Naive thymus-derived CD4-positive, alpha-beta T cell (primary cell): ENCODE data around the gene CNRIP1. TPM values are rescaled to one million over a fixed set of nuclear protein-coding genes. Genes with fewer than 3 reads are reported as not detected.
A peak's percentile ranks its signal among the peaks of the same experiment; 100 is the strongest.

Experiments used
- ATAC-seq: fragments of 150-1000 bp; cut with Tn5 transposase; 2 replicates; pipeline ENCODE4 v1.10.0; 2021; ENCODE audit warnings: mild to moderate bottlenecking, moderate library complexity
- CTCF ChIA-PET: fragments of 350-600 bp; sonication (Branson Sonifier 250); formaldehyde crosslinking; loops from one replicate; lab custom pipeline; 2021; ENCODE audit warnings: antibody characterized with exemption; lab: Charles Lee
- POLR2A ChIA-PET: fragments of 350-600 bp; sonication (Branson Sonifier 250); formaldehyde crosslinking; loops from one replicate; lab custom pipeline; 2021; ENCODE audit warnings: antibody characterized with exemption, inconsistent platforms; lab: Charles Lee
- DNase-seq, 9 donors: peaks; one replicate each; pipeline versions ENCODE4 v3.0.0 to v3.0.0-alpha.2; 2020 to 2022; ENCODE audit warnings: mixed read lengths in 1 of 9
- H3K27ac ChIP-seq: one replicate; pipeline ENCODE4 v1.7.0; 2013; ENCODE audit warnings: mild to moderate bottlenecking, low read depth, low read length, moderate library complexity
- H3K27me3 ChIP-seq, 2 donors: one replicate each; pipeline ENCODE4 v1.7.0; 2013; ENCODE audit warnings: low read length in 2 of 2, mild to moderate bottlenecking in 2 of 2, moderate library complexity in 2 of 2; ENCODE audit not compliant: control insufficient read depth in 2 of 2, insufficient read depth in 2 of 2
- H3K36me3 ChIP-seq, 3 experiments: 1 replicate in 2 of 3; 2 replicates in 1 of 3; pipeline ENCODE4 v1.7.0; 2013; ENCODE audit warnings: low read length in 3 of 3, mild to moderate bottlenecking in 3 of 3, moderate library complexity in 1 of 3; ENCODE audit not compliant: insufficient read depth in 3 of 3, control insufficient read depth in 2 of 3
- H3K4me1 ChIP-seq, 2 donors: one replicate each; pipeline ENCODE4 v1.7.0; 2013; ENCODE audit warnings: low read length in 2 of 2, mild to moderate bottlenecking in 2 of 2, moderate library complexity in 1 of 2; ENCODE audit not compliant: control insufficient read depth in 2 of 2, insufficient read depth in 2 of 2
- H3K4me3 ChIP-seq: 2 replicates; pipeline ENCODE4 v1.7.0; 2013; ENCODE audit warnings: mild to moderate bottlenecking, low read length
- H3K9me3 ChIP-seq, 3 experiments: 1 replicate in 2 of 3; 2 replicates in 1 of 3; pipeline ENCODE4 v1.7.0; 2013; ENCODE audit warnings: low read length in 3 of 3; ENCODE audit not compliant: control insufficient read depth in 2 of 3
- H3K27ac Mint-ChIP-seq, 9 donors: one replicate each; pipeline ENCODE4 v1.8.0; 2020 to 2022; ENCODE audit warnings: mixed read lengths in 9 of 9, mild to moderate bottlenecking in 8 of 9, moderate library complexity in 5 of 9, inconsistent platforms in 2 of 9
- H3K27me3 Mint-ChIP-seq, 5 donors: one replicate each; pipeline ENCODE4 v1.8.0; 2021 to 2022; ENCODE audit warnings: mixed read lengths in 5 of 5, mild to moderate bottlenecking in 1 of 5
- H3K36me3 Mint-ChIP-seq, 5 donors: one replicate each; pipeline ENCODE4 v1.8.0; 2020 to 2022; ENCODE audit warnings: mixed read lengths in 5 of 5, mild to moderate bottlenecking in 3 of 5, inconsistent platforms in 1 of 5
- H3K4me1 Mint-ChIP-seq, 7 donors: one replicate each; pipeline ENCODE4 v1.8.0; 2020 to 2022; ENCODE audit warnings: mixed read lengths in 7 of 7, mild to moderate bottlenecking in 3 of 7, inconsistent platforms in 1 of 7
- H3K4me3 Mint-ChIP-seq, 10 donors: one replicate each; pipeline ENCODE4 v1.8.0; 2020 to 2022; ENCODE audit warnings: mild to moderate bottlenecking in 10 of 10, mixed read lengths in 10 of 10, moderate library complexity in 6 of 10, inconsistent platforms in 2 of 10
- H3K9me3 Mint-ChIP-seq, 11 donors: one replicate each; pipeline ENCODE4 v1.8.0; 2020 to 2022; ENCODE audit warnings: mixed read lengths in 11 of 11, mild to moderate bottlenecking in 4 of 11, inconsistent platforms in 1 of 11, moderate library complexity in 1 of 11
- intact Hi-C, 2 donors: fragments of 100-400 bp; cut with micrococcal nuclease; formaldehyde crosslinking; loops; one replicate each; pipeline ENCODE4 v1.15.1; 2023
- polyA plus RNA-seq, 2 donors: library from polyadenylated mRNA; unstranded; fragments of 300-500 nt; fragmentation: Illumina TruSeq; gene quantifications; one replicate each; pipeline ENCODE4 v1.2.3, GENCODE V29; 2021
- total RNA-seq, 6 experiments: library from RNA in 5 of 6; stranded (reverse) in 5 of 6; gene quantifications; 1 replicate in 5 of 6; 2 replicates in 1 of 6; pipeline ENCODE4 v1.2.3 and lab custom pipeline; 2021 to 2026

Gene CNRIP1
- total and polyA plus RNA-seq, 7 experiments from 2014 or later, result 0.19 to 0.78 (median 0.38) TPM; not detected in 4

DNA sequence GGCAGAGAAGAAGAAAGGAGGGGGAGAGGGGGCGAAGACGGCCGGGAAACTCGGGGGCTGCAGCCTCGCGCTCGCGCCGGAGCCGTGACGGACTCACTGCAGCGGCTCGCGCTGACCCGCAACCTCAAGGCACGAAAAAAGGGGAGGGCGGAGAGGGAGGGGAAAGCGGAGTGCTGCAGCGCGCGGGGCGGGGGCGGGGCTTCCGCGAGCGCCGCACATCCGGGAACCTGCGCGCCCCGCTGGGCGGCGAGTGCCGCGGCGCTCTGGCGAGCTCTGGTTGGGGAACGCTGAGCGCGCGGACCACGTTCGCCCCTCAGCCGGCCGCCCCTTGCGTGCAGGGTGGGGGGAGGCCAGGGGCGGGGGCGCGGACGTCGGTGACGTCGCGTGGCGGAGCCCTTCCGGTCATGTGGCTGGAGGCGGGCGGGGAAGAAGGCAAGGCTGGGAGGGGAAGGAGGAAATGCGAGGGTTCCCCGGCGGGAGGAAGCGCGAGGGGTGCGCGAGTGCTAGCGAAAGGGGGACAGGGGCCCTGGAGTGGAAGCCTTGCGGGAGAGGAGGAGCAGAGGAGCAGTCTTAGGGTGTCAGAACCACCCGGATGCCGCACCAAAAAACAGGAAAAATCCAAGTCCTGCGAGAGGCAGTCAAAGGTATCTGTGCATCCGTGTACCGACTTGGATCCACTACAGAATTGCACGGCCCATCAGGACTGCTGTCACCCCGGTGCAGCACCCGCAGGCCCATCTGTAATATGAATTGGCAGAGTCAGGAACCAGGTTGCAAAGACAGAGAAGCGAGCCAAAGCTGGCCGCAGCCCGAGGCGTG is 67.1 kb downstream of the CNRIP1 start, which contains the start of gene PPP3R1:
TSS of gene PPP3R1 (minus strand) at position 133 of the 819 bp plus-strand sequence. CDS start 405 bp downstream, outside the sequence.
- peak within 1 kb of the TSS; percentile 97 for H3K4me3 ChIP-seq
- Mint-ChIP-seq H3K4me1 (peaks cover 37 to 49% (median 46%) of the 10 kb centered on the region in 7 donors), H3K27me3 (peaks cover 0 to 2% (median 0%) of the 10 kb centered on the region in 5 donors), H3K4me3 (peak within 1 kb of the TSS in 7 of 10 donors; percentile 93 to 99 (median 98)), H3K27ac (peak within 1 kb of the TSS; percentile 92 to 99 (median 96)), H3K36me3 (peaks cover 0 to 14% (median 6%) of the 10 kb centered on the region in 5 donors), H3K9me3 (peaks cover 0 to 6% (median 0%) of the 10 kb centered on the region in 11 donors)
- peak within 1 kb of the TSS; percentile 82 for H3K27ac ChIP-seq
- intact Hi-C loops, result loop anchor here (1.0 to 10.0 kb wide), 11 partner anchors 30 to 855 kb away; partner anchors contain the start of genes PNO1 (in 2 of the 2), APLF (in 1 of the 2), ARHGAP25 (in 1 of the 2) and C1D (in 1 of the 2)
- ATAC-seq, result peak; percentile 89
- CTCF ChIA-PET, result interaction anchor here (1.4 kb wide), 1 partner anchor 56 kb away, joined by 3 read pairs; no protein-coding TSS in a partner anchor
- POLR2A ChIA-PET, result interaction anchor here (1.0 to 3.9 kb wide), 9 partner anchors 9 to 190 kb away, joined by 3 to 31 read pairs (median 4); partner anchors contain the start of genes C1D and PNO1
- peak; percentile 85 to 95 (median 94) for DNase-seq
- H3K27me3 ChIP-seq, result no peaks in the 10 kb centered on the region
- no peaks in the 10 kb centered on the region for H3K9me3 ChIP-seq
- H3K4me1 ChIP-seq, result peaks cover 32 to 45% of the 10 kb centered on the region in 2 donors
- H3K36me3 ChIP-seq, result peaks cover 0 to 3% (median 2%) of the 10 kb centered on the region in 3 experiments

DNA sequence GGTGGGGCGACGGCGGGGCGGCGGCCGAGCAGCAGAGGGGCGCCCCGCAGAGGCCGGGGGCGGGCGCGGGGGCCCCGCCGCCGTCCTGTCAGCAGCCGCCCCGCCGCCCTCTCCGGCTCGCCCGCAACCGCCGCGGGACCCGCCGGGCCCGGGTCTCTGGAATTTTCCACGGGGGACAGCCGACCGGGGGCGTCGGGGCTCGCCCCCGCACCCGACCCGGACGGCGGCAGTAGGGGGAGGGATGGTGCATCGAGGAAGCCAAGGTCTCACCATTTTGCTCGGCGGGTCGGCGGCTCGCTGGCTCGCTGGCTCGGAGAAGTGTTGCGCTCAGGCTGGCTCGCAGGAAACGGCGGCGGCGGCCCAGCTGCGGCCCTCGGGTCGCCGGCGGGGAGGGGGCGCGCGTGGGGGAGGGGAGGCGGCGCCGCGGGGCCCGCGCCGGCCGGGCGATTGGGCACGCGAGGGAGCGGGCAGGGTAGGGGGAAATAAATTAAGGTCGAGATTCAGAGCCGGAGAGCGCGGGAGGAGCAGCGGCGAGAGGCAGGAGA is 67.8 kb downstream of the CNRIP1 start:
- Histone ChIP-seq H3K4me3 (peak overlapping the region; percentile 66), H3K36me3 (peaks cover 0 to 3% (median 2%) of the 10 kb centered on the region in 3 experiments), H3K9me3 (no peaks in the 10 kb centered on the region), H3K4me1 (peaks cover 38 to 51% of the 10 kb centered on the region in 2 donors), H3K27me3 (no peaks in the 10 kb centered on the region), H3K27ac (peak overlapping the region; percentile 82)
- Mint-ChIP-seq H3K9me3 (peaks cover 0 to 6% (median 0%) of the 10 kb centered on the region in 11 donors), H3K27me3 (peaks cover 0 to 2% (median 0%) of the 10 kb centered on the region in 5 donors), H3K4me3 (peak overlapping the region in 7 of 10 donors; percentile 81 to 98 (median 98)), H3K27ac (peak overlapping the region; percentile 86 to 99 (median 94)), H3K4me1 (peaks cover 37 to 48% (median 45%) of the 10 kb centered on the region in 7 donors), H3K36me3 (peaks cover 0 to 14% (median 6%) of the 10 kb centered on the region in 5 donors)
- peak in 7 of 9 donors; percentile 25 to 70 (median 43) for DNase-seq
- ChIA-PET POLR2A (interaction anchor here (0.8 to 3.9 kb wide), 8 partner anchors 10 to 189 kb away, joined by 3 to 31 read pairs (median 4); partner anchors contain the start of genes C1D and PNO1), CTCF (interaction anchor here (2.2 kb wide), 1 partner anchor 56 kb away, joined by 12 read pairs; no protein-coding TSS in a partner anchor)
- ATAC-seq, result peak; percentile 1
- intact Hi-C loops, result loop anchor here (1.0 to 10.0 kb wide), 23 partner anchors 14 to 855 kb away; partner anchors contain the start of genes ETAA1 (in 2 of the 2), PNO1 (in 2 of the 2), APLF (in 1 of the 2) and ARHGAP25 (in 1 of the 2)

DNA sequence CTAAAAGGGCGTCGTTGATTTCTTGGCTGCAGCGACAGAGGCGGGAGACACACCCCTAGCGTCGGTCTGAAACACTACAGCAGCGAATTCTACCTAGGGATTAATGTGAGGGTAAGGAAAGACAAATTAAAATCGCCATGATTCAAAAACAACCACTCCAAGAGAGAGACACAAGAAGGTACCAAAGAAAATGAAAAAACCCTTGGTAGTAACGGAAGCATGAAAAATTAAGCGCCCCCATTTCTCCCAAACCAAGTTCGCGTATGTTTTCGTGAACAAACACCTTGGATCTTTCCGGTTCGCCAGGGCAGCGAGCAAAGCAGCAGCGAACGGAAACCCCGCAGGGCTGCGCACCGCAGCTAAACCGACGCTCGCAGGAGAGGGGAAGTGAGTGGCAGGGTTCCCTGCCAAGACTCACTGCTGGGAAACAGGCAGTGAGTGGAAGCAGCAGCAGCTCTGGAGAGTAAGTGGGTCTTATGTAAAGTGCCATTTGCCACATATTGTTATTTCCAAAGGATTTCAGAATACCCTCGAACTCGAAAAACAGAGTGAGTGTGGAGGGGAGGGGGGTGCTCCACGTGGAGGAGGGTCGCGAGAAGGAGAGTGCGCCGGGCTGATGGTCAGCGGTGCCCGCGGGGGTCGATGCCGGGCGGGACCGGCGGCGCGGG is 68.4 kb downstream of the CNRIP1 start:
- H3K36me3 Mint-ChIP-seq, result peaks cover 0 to 14% (median 6%) of the 10 kb centered on the region in 5 donors
- Histone ChIP-seq H3K27me3 (no peaks in the 10 kb centered on the region), H3K9me3 (no peaks in the 10 kb centered on the region), H3K36me3 (peaks cover 0 to 3% (median 2%) of the 10 kb centered on the region in 3 experiments), H3K4me3 (peak overlapping the region; percentile 66), H3K4me1 (peaks cover 44 to 55% of the 10 kb centered on the region in 2 donors), H3K27ac (peak overlapping the region; percentile 82)
- peak overlapping the region in 6 of 10 donors; percentile 88 to 99 (median 91) for H3K4me3 Mint-ChIP-seq
- ATAC-seq (peak; percentile 75), DNase-seq (peak; percentile 46 to 91 (median 82))
- peaks cover 0 to 6% (median 0%) of the 10 kb centered on the region in 11 donors for H3K9me3 Mint-ChIP-seq
- ChIA-PET CTCF (interaction anchor here (0.8 to 2.2 kb wide), 2 partner anchors 55 to 76 kb away, joined by 3 to 12 read pairs; no protein-coding TSS in a partner anchor), POLR2A (interaction anchor here (0.7 to 3.9 kb wide), 6 partner anchors 15 to 131 kb away, joined by 3 to 31 read pairs (median 6); partner anchors contain the start of gene PNO1)
- H3K27ac Mint-ChIP-seq, result peak overlapping the region in 7 of 9 donors; percentile 92 to 99 (median 94)
- intact Hi-C loops, result loop anchor here (1.0 to 10.0 kb wide), 16 partner anchors 13 to 854 kb away; partner anchors contain the start of genes ETAA1 (in 2 of the 2) and ARHGAP25 (in 1 of the 2)
- H3K27me3 Mint-ChIP-seq, result peaks cover 0 to 2% (median 0%) of the 10 kb centered on the region in 5 donors
- peaks cover 35 to 44% (median 42%) of the 10 kb centered on the region in 7 donors for H3K4me1 Mint-ChIP-seq

DNA sequence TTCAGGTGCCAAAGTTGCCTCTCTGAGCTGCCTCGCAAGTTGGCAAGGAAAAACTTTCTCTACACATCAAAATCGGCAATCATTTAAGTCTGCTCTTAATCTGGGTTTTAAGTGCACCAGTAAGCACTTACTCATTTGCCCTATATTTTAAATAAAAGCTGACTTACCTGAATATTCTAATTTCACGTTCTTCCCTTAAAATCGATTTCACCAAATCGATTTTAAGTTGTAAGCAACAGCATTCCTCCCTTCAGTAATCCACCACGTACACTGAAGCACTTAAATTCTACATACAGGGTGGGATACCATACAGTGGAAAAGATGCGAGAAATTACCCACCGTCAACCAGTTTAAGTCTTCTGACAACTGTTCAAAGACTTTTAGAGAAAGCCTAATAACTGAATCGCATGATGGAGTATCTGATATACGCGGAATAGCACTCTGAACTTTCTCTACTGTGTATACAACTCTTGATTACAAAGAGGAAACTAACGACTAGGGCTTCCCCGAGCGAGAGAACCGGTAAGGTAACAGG is 69.0 kb downstream of the CNRIP1 start:
- Mint-ChIP-seq H3K36me3 (peaks cover 0 to 14% (median 6%) of the 10 kb centered on the region in 5 donors), H3K9me3 (peaks cover 0 to 6% (median 0%) of the 10 kb centered on the region in 11 donors), H3K27me3 (peaks cover 0 to 2% (median 0%) of the 10 kb centered on the region in 5 donors), H3K27ac (peak overlapping the region in 7 of 9 donors; percentile 92 to 99 (median 94)), H3K4me3 (peak overlapping the region in 6 of 10 donors; percentile 88 to 99 (median 91)), H3K4me1 (peaks cover 30 to 39% (median 37%) of the 10 kb centered on the region in 7 donors)
- Histone ChIP-seq H3K4me3 (peak overlapping the region; percentile 66), H3K27me3 (no peaks in the 10 kb centered on the region), H3K27ac (peak overlapping the region; percentile 82), H3K9me3 (no peaks in the 10 kb centered on the region), H3K36me3 (peaks cover 0 to 3% (median 2%) of the 10 kb centered on the region in 3 experiments), H3K4me1 (peaks cover 50 to 56% of the 10 kb centered on the region in 2 donors)
- DNase-seq (no peak), ATAC-seq (no peak)
- intact Hi-C loops, result loop anchor here (1.0 to 10.0 kb wide), 16 partner anchors 12 to 853 kb away; partner anchors contain the start of genes ETAA1 (in 2 of the 2) and ARHGAP25 (in 1 of the 2)
- CTCF ChIA-PET, result interaction anchor here (0.8 to 2.2 kb wide), 6 partner anchors 25 to 128 kb away, joined by 3 to 12 read pairs (median 4); no protein-coding TSS in a partner anchor
- POLR2A ChIA-PET, result interaction anchor here (0.7 to 3.9 kb wide), 6 partner anchors 15 to 130 kb away, joined by 3 to 31 read pairs (median 6); partner anchors contain the start of gene PNO1

DNA sequence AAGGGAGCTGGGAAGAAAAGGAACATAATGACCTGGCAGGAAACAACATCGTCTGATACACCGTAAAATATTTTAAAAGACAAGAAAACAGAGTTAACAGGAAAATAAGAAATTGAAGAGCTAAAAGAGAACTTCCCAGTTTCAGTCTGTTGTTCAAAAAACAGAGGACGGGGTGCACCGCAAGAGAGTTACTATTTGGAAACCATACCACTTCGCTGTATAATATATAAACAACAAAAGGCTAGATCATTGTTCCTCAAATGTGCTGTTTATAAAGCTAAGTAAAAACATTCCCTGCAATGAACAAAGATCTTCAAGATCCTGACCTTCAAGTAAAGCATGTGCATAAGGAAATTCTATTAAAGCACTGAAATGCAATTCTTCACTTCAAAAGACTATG is 69.6 kb downstream of the CNRIP1 start:
- peak overlapping the region in 7 of 9 donors; percentile 92 to 99 (median 94) for H3K27ac Mint-ChIP-seq
- peaks cover 0 to 2% (median 0%) of the 10 kb centered on the region in 5 donors for H3K27me3 Mint-ChIP-seq

More for the DNA sequence above, 69.6 kb downstream of the CNRIP1 start:
- Mint-ChIP-seq H3K36me3 (peaks cover 0 to 14% (median 6%) of the 10 kb centered on the region in 5 donors), H3K4me1 (peaks cover 25 to 36% (median 33%) of the 10 kb centered on the region in 7 donors), H3K9me3 (peaks cover 0 to 6% (median 0%) of the 10 kb centered on the region in 11 donors), H3K4me3 (peak overlapping the region in 6 of 10 donors; percentile 88 to 99 (median 91))
- POLR2A ChIA-PET, result interaction anchor here (0.6 to 3.9 kb wide), 4 partner anchors 32 to 93 kb away, joined by 3 to 31 read pairs (median 8); partner anchors contain the start of gene PNO1
- ATAC-seq, result no peak
- H3K9me3 ChIP-seq, result no peaks in the 10 kb centered on the region
- H3K36me3 ChIP-seq, result peaks cover 0 to 3% (median 2%) of the 10 kb centered on the region in 3 experiments
- CTCF ChIA-PET, result interaction anchor here (0.8 to 2.2 kb wide), 5 partner anchors 25 to 128 kb away, joined by 3 to 12 read pairs (median 5); no protein-coding TSS in a partner anchor
- no peaks in the 10 kb centered on the region for H3K27me3 ChIP-seq
- H3K27ac ChIP-seq, result peak overlapping the region; percentile 82
- peaks cover 55 to 60% of the 10 kb centered on the region in 2 donors for H3K4me1 ChIP-seq
- intact Hi-C loops, result loop anchor here (2.0 to 10.0 kb wide), 6 partner anchors 43 to 853 kb away; partner anchors contain the start of genes ARHGAP25 (in 1 of the 2) and ETAA1 (in 1 of the 2)
- peak overlapping the region; percentile 66 for H3K4me3 ChIP-seq
- no peak for DNase-seq
